Esophagus squamous epithelium (tissue), 4 donors: ENCODE measurements around the gene LRRC26.

Experiments used
- CTCF ChIP-seq, 6 experiments: fragments of 450-650 bp in 4 of 6; fragments of 200-600 bp in 2 of 6; sonication (generic) in 2 of 6; IDR thresholded peaks; one replicate each; pipeline ENCODE4 v1.5.1; 2016 to 2019; ENCODE audit warnings: antibody characterized with exemption in 6 of 6, mild to moderate bottlenecking in 4 of 6, moderate library complexity in 4 of 6
- POLR2A ChIP-seq, 4 donors: fragments of 450-650 bp; IDR thresholded peaks; one replicate each; pipeline ENCODE4 v1.6.1; 2017; ENCODE audit warnings: antibody characterized with exemption in 4 of 4, mild to moderate bottlenecking in 4 of 4, moderate library complexity in 3 of 4

GRCh38 chr9:137136261-137136880, 33.5 kb downstream of the LRRC26 start:
- TF ChIP-seq POLR2A (IDR thresholded peaks at IDR 0.05) = no peak
- TF ChIP-seq CTCF (IDR thresholded peaks at IDR 0.05) = no peak
